Glomerular visceral epithelial cell (primary cell): Measurements from ENCODE around the gene TMEM87B.

Experiments
- DNase-seq: peaks from one replicate; pipeline ENCODE4 v3.0.0-alpha.2; 2016; ENCODE audit errors: extremely low spot score

The TMEM87B gene

DNA sequence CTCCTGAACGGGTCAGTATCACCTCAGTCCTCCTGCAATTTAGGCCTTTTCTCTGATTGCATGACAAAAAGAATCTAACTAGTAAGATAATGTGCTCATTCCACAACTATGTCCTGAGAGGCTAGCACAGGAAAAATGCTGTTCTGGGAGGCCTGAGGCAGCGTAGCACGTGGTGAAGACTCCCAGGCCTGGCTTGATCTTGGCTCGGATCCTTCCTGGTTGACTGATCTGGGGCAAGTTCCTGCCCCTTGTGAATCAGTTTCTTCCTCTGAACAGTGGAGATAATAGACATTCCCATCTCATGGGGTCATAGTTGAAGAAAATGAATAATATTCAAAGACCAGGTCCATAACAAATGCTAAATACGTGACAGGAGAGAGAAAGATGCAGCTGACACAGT lies 95.4 kb downstream of the TMEM87B start:
- peak; percentile 93 for DNase-seq

DNA sequence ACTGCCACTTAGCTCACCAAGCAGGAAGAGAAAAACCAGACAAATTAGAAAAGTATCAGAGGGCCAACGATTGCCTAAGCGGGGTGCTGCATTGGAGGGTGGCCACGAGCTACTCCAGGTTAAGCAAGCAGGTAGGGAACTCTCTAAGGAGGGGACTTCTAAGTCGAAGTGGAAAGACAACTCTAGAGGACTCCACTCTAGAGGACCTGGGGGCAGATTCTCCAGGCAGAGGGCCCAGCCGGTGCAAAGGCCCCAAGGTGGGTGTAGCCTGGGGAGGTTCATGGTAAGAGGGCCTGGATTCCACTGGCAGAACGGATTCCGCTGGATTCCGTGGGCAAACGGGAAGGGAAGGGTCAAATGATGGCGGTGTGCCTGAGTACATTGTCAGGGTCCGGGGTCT lies 95.8 kb downstream of the TMEM87B start:
- DNase-seq = no peak

DNA sequence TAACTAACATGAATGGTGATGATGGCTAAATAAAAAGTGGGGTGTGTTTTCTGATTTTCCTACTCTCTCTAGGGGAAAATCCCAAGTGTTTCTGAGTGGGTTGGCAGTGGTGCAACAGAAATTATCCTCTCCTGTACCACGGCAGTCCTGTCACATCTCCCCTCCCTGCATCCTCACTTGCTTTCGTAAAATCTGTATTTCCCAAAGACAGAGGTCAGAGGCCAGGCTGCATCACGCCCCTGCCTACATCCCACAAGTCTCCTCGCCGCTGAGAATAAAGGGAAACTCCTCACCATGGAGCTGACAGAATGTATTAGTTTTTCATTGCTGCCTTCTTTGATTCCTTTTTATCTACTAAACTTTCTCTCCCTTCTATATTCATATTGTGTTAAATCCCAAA lies 96.2 kb downstream of the TMEM87B start:
- no peak for DNase-seq

DNA sequence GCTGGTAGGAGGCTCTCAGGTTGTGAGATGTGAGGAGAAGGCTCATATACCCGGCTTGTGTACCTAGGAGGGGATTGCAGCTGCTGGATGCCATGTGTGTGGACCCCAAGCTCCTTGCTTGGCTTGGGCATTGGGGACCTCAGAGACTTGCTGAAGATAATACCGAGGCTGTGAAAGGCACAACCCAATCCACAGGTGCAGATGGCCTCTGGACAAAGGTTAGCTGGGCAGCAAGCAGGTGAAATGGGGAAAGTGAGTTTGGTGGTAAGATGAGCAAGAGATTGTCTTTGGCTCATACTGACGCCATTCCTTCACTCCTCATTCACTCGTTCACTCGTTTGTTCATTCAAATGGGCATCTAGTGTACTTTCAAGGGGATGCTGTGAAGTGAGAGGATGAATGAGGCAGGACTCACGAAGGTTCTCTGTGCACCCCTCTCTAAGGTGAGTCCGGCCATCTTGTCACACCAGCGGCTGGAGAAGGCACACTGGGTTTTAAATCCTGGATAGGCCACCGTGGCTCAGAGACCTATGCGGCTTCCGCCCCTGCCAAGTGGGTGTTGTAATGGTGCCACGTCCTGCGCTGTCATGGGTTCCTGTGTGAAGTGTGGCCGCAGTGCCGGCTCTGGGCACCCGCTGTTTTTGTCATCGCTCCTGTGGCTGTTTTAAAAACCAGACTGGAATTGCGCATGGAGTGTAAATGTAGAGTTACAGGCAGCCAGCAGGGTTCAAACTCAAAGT lies 96.8 kb downstream of the TMEM87B start:
- DNase-seq = no peak

DNA sequence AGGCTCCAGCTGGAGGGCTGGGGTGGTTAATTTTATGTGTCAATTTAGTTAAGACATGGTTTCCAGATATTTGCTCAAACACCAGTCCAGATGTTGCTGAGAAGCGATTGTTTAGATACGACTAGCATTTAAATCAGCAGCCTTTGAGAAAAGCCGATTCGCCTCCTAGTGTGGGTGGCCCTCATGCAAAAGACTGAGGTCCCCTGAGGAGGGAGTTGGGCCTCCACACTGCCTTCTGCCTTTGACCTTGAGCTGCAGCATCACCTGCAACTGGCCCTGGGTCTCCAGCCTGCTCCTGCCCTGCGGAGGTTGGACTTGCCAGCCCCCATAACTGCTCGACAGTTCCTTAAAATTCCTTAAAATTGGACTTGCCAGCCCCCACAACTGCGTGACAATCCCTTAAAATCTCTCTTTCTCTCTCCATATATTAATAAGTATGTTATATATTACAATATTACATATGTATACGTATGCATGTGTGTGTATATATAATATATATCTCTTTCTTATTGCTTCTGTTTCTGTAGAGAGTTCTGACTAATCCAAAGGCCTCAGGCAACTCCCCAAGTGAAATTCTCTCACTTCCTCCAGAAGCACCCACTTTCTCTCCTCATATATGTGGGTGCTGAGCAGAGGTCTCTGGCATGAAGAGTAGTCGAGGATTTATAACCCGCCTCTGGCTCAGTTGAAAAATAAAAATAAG lies 97.6 kb downstream of the TMEM87B start:
- DNase-seq = no peak

DNA sequence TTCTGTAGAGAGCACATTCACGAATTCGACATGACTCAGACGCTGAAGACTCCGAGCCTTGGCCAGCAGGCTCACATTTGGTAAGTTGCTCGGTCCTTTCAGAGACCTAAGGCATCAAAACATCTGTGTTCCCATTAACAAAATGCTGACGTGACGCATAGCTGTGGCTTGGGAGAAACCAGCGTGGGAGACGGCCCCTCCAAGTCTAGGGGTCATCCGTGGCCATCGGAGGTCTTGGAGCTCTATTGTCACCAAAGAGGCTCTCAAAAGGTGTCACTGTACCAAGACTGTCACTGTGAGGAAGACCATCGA lies 98.1 kb downstream of the TMEM87B start:
- DNase-seq = no peak

DNA sequence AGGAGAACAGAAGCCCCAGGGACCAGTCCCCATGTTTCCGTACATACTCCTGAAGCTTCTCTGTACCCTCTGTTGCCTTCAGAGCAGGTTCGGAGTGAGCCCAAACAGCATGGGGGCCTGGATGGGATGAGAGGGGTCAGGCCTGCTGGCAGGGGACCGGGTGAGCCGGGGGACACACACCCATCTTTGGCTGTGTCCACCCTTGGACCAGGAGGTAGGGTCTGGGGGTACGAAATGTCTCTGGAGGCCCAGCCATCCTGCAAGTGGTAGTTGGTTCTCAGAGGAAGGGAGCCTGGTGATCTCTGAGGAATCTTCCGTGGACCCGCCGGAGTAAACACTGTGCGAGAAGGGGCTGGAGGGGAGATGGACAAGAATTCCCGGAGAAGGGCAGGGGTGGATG lies 98.4 kb downstream of the TMEM87B start:
- DNase-seq = no peak

DNA sequence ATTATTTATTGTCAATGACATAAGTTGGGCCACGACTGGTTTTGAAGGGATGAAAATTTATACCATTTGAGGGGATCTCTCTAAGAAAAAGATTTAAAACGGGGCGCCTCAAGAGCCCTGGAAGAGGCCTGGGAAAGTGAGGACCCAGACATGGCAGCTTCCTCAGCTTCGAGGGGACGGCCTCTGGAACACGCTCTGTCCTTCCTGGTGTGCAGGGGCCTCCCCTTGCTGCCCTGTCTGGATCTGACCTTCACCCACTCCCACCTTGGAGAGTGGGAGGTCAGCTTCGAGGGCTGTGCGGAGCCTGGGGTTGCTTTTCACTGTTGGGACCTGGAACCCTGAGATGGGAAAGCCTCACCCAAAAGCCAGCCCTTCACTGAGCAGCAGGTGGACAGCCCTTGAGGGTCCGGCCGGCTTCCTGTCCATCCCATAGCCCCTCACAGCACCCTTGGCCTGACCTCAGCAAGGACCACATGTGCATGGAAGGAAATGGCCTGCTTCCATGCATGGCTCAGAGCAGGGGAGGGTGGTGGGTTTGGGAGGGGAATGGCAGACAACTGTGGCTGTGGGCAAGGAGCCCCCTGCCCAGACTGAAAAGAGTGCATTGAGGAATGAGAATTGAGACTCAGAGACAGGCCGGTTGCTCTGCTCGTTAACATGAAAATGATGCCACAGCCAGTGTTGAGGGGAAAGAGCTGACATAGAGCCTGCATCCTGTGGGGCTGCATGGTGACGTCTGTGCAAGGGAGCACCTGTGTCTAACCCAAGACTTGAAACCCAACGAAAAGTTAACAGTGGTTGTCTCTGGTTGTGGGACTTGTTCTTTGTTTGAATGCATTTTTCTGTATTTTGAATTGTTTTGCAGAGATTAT lies 99.4 kb downstream of the TMEM87B start:
- DNase-seq = no peak

DNA sequence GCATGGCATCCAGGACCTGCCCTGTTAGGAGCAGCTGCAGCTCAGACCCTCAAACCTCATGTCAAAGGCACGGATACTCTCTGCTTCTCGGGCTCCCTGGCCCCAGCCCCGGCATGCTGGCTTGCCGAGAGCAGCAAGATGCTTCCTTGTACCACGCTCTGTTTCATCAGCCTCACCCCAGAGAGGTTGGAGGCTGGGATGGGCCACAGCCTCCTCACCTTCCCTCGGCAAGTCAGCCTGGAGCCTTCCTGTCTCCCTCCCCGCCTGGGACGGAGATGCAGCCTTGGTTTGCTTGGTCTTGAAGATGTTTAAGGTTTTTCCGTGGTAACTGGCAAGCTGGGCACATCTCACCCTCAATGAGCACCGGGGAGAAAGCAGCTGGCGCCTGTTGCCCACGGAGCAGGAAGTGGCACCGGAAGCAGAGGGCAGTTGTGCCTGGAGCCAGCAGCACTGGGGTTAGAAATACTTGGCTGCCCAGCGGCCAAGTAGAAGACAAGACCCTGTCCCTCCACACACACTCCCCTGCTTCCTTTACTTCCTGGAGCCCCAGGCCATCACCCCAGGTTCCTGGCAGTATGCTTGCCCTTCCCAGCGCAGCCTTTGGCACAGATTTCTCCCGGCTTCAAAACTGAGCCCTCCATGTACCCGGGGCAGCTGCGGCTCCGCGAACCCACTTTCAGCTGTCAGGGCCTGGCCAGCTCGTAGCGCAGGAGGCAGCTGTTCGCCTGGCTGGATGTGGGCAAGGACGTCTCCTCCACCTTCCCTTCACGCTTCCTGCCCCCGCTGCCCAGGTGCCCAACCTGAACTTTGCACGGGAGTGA lies 100.5 kb downstream of the TMEM87B start:
- no peak for DNase-seq

DNA sequence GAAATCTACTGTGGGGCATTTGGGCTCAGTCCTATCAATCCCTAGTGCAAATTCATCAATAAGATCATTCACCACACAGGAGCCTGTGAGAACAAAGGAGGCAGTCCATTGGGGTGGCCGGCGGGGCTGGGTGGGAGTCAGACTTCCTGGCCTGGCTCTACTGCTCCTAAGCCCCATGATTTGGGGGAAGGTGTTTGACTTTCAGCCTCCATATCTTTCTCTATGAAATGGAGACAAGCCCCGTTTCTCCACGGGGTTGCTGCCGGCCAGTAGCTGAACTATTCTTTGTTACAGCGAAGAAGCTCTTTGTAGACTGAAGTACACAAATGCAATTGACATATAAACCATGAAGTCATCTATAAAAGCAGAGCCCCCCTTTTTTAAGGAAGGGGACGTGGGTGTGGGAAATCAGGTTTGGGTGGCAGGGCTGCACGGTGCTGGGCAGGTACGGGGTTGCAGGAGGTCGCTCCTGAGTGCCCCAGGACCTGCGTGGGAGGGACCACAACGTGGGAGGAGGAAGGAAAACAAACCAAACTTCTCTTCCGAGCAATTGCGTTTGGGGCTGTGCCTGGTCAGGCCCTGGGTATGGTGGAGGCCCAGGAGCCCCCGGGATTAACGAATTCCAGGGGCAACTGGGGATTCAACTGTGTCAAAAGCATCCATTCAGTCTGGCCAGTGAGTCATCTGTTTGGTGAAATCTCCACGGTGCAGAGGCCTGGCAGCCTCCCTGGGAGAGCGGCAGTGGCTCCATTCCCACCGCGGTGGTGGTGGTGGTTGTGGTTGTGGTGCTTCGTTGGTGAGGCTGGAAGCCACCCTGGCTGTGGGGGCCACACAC lies 101.3 kb downstream of the TMEM87B start:
- DNase-seq = peak; percentile 92

DNA sequence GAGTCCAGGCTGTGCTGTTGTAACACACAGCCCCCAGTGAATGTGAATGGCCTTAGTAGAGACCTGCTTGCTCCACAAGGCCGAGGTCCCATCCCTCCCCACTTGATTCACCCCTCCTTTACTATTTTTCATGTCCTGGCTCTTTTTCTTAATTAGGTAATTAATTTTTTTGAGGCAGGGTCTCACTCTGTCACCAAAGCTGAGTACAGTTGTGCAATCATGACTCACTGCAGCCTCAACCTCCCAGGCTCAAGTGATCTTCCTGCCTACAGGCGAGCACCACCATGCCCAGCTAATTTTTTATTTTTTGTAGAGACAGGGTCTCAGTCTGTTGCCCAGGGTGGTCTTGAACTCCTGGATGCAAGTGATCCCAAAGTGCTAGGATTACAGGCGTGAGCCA lies 102.4 kb downstream of the TMEM87B start:
- DNase-seq = no peak

DNA sequence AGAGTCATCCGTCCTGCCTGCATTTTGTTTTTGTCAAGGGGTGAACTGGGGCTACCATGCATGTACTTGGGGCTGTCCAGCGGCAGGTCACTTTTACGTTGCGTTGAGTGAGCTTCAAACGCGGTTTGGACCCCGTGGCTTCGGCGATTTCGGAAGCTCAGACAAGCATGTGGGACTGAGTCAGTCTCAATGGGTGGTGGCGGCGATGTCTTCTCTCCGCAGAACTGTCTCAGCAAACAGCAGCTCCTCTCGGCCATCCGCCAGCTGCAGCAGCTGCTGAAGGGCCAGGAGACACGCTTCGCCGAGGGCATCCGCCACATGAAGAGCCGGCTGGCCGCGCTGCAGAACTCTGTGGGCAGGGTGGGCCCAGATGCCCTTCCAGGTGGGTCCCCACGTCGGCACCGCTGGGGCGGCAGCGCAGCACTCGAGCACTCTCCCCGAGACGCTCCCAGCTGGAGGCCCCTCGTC lies 104.4 kb downstream of the TMEM87B start:
- DNase-seq = no peak

DNA sequence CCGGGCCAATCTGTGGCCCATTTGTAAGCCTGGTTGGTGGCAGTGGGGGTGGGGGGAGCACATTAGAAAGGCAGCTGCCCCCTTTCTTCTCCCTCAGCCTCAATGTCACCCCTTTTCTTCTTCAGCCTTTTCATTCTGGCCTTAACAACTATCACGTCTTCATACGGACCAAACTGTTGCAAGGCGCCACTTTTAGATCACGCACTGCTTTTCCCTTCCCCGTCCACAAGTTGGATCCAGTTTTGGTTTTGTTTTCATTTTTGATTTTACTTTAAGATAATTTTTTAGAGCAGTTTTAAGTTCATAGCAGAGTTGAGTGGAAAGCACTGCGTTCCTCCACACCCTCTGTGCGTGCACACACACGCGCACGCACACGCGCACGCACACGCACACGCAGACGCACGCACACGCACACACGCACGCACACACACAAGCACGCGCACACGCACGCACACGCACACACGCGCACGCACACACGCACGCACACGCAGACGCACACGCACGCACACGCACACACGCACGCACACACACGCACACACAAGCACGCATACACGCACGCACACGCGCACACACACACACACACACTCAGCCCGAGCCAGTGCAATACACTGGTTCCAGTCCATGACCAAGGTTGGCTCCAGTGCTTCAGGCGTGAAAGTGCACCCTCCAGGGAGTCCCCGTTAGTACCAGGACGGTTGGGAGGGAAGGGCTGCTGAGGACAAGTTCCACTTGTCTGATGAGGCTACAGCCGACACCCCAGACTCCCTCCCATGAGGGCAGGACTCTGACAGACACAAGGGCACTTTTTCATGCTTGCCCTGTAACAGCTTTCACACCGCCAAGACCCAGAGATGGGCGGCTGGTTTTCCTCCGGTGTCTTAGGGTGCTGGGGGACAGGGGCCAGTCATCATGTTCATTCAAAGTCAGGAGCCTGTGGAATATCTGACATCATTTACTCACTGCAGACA lies 105.5 kb downstream of the TMEM87B start:
- no peak for DNase-seq

DNA sequence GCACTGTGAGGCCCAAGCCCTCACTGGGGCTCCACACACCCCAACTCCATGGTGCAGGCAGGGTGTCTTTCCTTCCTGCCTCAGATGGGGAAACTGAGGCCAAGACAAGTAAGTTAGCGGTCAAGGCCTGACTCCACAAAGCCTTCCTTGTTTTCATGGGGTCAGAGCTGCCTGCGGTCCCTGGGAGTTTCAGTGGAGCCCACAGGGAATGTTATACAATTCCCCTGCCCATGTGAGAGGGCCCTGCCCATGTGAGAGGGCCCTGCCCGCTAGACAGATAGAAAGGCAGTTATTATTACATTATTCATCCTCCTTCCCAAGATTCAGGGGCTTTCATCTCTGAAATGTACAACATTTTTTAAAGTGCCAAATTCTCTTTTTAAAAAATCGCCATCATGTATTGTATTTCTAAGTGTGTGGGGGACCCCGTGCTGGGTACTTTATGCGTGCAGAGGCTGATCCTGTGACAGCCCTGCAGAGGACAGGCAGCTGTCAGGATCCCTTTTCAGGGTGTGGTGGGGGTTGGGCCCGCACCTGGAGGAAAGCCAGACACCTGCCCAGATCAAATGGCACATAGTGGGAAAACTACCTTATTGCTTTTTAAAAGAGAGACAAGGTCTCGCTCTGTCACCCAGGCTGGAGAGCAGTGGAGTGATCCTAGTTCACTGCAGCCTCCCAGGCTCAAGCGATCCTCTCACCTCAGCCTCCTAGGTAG lies 106.5 kb downstream of the TMEM87B start:
- no peak for DNase-seq

DNA sequence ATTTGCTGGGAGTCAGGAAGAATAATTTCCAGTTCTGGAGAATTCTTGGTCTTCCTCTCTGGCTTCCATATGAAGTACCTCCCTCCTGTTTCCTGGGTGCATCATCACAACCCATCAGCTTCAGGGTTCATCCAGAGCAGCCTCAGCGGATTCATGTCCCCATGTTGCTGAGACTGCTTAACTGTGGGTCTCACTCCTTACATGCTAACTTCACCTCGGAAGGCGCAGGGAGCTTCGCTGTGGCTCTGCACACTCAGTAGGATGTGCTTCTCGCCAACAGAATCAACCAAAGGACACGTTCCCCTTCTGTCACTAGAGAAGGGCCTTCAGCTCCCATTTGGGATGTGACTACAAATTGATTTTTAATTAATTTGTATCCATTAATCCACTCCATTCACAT lies 107.3 kb downstream of the TMEM87B start:
- DNase-seq = no peak

DNA sequence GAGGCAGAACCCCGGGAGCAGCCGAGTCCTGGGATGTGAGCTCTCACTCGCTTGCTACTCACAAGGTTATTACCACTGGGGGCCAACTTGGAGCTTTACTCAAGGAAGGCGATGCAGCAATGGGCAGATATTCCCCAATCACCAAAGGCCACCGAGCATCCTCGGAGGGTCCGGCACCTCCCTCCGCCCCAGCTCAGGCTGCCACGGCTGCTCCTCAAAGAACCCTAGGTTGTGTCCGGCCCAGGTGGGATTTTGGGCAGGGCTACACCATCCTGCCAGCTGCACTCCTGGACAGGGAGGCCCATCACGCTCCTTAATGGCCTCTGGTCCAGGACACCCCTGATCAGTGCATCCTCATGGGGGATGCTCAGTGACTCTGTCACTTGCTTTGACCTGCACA lies 107.9 kb downstream of the TMEM87B start:
- DNase-seq = no peak

DNA sequence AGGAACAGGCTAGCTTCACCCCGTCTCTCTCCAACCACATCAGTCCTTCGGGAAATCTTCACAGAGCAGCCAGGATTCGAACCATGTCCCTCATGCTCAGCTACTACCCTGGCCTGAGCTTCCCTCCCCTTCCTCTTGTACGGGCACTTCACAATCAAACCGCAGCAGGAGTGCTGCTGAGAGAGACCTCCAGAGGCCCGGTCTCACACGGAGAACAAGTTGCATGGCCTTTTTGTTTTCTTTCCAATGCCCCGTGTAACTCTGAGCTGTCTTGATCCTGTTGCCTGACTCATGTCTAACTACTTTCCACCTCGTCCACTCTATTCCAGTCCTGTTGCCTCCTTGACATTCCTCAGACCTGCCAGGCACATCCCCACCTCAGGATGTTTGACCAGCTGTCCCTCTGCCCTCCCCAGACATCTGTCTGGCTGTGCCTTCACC lies 108.5 kb downstream of the TMEM87B start:
- DNase-seq = peak; percentile 38

DNA sequence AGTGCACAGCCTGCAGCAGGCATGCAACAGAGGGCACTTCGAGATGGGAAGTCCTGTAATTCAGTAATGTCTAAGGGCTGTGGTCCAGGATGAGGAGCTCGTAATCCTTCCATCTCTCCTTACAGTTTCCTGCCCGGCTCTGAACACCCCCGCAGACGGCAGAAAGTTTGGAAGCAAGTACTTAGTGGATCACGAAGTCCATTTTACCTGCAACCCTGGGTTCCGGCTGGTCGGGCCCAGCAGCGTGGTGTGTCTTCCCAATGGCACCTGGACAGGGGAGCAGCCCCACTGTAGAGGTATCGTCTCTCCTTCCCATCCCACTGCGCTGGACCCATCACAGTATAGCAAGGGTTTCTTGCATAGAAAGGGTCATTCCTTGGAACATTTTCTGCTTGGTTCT lies 109.8 kb downstream of the TMEM87B start:
- no peak for DNase-seq

DNA sequence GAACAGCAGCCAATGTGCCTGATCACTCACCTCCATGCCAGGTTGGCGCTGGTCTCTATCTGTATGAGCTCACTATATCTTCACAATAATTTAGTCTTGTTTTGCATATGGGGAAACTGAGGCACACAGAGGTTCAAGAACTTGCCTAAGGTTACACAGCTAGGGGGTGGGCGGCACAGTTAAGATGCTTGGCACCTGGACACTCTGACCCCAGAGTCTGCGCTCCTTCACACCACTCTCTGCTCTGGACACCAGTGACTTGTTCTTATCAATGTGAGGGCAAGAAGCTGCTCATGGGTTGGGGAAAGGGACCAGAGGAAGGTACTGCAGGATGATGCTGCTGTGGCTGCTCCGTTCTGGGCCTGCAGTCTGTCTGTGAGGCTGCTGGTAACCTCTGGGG lies 110.2 kb downstream of the TMEM87B start:
- DNase-seq = no peak
